NCI-H128 (cell line): Measurements from ENCODE around the gene GABPB2.
A peak's percentile ranks its signal among the peaks of the same experiment; 100 is the strongest.
"Not testable (repeated sequence)": the region's sequence is repeated elsewhere in the genome, so short reads cannot be mapped to it uniquely, and the experiment has no call there.

ENCODE experiments used
- DNase-seq: peaks from one replicate; lab custom pipeline; 2025; ENCODE audit not compliant: unreplicated experiment; lab: John Stamatoyannopoulos, UW

The GABPB2 gene

DNA sequence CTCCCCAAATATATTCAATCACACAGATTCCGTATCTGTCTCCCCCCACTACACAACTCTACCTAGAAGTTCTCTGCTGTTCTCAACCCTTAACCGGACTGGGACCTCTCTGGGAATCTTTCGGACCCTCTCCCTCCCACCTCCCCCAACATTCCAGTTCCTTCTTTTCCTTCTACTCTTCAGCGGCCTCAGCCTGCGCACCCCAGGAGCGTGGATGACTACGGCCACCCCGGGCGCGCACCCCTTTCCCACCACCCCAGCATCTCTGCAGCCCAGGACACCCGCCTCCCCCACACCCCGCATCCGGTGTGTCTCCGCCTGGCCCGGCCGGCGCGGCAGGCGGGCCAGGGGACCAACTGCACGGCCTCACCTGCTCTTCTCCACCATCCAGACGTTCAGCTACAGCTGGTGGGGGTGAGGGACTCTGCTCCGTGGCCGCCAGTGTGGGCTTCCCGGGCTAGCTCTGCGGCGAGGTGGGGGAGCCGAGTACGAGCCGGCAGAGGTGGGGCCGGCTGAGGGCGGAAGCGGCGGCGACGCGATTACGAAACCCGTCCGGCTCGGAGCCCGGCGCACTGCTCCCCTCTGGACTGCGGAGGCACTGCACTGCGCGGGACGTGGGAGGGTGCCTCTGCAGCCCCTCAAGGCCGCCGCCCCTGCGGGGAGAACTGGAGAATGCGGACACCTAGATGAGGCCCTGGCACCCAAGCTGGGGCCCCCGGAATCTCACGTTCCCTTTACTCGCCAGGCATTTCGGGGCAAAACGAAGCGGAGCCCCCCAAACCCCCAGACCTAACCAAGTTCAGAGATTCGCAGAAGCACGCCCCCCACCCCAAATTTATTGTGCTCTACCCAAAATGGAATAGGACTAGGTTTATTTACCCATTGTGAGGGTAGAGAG, 11.2 kb upstream of the GABPB2 start, which contains the start of gene CDC42SE1:
TSS of gene CDC42SE1 (minus strand) at position 514 of the 898 bp plus-strand sequence. CDS start 3,892 bp downstream, outside the sequence.
- DNase-seq, result peak; percentile 78

DNA sequence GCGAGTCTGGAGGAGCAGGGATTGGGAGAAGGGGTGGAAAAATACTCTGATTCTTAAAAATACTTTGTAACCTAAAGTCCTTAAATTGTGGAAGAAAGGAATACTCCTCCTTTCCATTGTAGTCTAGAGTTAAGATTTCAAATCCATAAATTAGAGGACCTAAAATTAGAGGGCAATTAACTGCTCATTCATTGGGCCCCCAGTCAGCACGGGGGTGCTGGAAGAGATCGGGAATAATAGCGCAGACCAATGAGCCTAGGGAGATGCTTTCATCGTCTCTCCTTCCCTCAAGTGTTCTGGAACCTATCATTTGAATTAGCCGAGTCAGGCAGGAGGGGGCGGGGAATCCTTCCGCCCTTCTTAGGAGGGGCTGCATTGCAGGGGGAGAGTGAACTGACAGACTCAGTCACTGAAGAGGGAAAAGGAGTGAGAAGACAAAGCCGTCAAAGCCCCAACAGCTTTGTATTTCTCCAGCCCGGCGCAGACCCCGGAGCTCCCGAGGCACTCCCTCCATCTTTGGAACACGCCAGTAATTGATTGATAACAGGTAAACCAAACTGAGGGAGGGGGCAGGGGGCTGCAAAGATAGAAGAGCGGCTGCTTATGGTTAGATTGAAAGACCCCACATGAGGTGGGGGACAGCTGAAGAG, 10.4 kb upstream of the GABPB2 start, which contains the start of gene MLLT11:
TSS of gene MLLT11 (plus strand) at position 391 of the 650 bp plus-strand sequence. CDS start 6,828 bp downstream, outside the sequence.
- peak; percentile 65 for DNase-seq

DNA sequence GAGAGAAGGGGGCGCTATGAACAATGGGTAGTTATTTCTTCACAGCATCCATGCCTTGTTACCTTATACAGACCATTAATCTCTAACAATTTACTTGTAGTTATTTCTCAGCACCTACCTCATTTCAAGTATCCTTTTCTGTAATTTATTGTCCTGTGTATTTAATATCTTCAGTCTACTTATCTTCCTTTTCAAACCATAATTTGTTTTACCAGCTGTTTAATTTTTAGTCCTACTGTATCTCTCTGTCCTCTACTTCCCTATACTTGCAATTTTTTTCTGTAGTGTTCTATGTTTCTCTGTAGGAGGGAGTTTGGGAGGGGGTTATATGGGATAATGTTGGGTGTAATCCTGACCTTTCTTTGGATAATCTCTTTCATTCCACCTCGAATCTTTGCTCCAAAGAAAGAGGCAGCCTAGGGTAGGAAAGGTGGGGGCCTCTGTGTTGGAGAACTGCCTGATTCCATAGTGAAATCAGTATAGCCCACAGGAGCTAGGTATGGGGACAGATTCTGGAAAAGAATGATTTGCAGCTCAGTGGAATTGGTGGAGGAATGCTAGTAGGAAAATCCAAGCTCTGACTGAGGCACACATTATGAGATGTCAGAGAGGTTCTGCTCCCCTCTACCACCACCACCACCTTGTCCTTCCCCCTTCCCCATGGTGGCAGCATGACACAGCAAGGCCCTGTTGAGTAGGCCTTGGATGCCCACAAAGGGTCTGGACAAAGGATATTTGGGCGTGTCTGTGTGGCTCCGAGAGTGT, 9.7 kb upstream of the GABPB2 start:
- DNase-seq, result no peak

DNA sequence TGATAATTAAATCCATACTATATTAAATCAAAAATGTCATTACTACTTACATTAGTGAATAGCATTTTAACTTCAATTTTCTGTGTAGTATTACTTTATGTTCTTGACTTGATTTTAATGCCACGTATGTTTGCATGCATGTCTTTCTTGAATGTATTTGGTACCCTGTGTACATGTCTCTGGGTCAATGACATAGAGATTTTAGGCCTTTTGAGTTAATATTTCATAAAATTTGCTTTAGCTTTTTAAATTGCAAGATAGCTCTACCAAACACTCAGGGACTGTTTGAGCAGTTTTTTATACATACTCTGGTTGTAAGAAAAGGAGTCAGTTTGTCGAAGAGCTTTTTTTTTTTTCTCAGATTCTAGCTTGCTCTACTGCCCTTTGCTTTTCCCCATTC, 8.9 kb upstream of the GABPB2 start:
- no peak for DNase-seq

DNA sequence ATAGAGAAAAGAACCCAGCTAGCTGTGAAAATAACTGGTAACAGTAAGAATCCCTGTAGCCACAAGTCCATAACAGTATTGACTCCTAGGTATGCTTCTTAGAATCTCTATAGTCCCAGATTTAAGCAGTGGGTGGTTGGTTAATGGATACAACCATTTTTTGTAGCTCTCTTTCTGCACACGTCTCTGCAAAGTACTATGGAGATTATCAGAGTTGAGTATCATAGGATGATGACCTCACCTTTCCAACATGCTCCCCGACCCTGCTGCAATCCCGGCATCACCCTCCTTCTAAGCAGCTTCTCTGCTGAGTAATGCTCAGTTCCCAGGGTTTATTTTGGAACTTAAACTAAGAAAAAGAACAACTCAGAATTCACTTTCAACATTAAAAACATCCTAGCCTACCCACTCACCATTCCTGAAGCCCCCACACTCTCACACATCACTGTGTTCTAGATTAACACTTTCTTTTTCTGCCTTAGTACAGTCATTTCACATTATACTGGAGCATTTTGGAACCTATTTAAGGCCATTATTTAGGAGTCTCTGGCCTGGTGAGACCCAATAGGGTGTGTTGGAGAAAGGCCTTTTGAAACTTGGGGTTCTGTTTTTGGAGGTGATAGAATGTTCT, 7.7 kb upstream of the GABPB2 start:
- DNase-seq, result no peak

DNA sequence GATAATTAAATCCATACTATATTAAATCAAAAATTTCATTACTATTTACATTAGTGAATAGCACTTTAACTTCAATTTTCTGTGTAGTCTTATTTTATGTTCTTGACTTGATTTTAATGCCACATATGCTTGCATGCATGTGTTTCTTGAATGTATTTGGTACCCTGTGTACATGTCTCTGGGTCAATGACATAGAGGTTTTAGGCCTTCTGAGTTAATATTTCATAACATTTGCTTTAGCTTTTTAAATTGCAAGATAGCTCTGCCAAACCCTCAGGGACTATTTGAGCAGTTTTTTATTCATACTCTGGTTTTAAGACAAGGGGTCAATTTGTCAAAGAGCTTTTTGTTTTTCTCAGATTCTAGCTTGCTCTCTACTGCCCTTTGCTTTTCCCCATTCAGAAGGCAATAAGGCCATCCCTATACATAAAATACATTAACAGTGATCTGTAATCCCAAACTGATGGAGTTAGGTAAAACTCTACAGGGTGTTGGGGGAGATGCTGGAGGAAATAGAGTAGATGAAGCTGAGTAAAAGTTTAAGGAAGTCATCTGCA, 5.4 kb upstream of the GABPB2 start:
- no peak for DNase-seq

DNA sequence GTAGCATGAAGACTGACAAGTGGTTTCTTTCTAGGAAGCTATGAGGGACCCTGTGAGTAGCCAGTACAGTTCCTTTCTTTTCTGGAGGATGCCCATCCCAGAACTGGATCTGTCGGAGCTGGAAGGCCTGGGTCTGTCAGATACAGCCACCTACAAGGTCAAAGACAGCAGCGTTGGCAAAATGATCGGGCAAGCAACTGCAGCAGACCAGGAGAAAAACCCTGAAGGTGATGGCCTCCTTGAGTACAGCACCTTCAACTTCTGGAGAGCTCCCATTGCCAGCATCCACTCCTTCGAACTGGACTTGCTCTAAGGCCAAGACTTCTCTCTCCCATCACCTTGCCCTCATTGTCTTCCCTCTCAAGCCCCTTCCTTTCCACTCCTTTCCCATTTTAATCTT, 3.4 kb upstream of the GABPB2 start:
- DNase-seq, result no peak

DNA sequence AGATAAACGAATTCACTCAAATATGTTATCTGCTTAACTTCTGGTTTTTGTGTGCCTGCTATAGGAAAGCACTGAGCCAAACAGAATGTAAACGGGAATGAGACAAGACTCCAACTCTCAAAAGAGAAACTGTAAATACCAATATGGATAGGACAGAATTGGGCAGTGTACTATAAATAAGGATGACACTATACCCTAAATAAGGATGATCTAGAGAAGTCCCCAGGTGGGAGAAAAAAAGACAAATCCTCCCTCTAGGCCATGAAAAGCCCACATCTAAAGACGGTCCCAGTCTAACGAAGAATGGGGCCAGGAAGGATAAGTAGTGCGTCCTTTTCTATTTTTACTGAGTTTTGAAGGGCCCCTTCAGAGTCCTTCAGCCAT, 1.5 kb upstream of the GABPB2 start:
- DNase-seq, result no peak

DNA sequence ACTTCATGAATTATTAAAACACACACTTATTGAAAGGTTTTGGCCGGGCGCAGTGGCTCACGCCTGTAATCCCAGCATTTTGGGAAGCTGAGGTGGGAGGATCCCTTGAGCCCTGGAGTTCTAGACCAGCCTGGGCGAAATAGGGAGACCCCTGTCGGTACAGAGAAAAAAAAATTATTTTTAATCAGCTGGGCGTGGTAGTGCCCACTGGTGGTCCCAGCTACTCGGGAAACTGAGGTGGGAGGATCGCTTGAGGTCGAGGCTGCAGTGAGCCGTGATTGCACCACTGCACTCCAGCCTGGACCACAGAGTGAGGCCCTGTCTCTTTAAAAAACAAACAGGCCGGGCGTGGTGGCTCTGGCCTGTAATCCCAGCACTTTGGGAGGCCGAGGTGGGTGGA, 1.7 kb downstream of the GABPB2 start:
- no peak for DNase-seq

DNA sequence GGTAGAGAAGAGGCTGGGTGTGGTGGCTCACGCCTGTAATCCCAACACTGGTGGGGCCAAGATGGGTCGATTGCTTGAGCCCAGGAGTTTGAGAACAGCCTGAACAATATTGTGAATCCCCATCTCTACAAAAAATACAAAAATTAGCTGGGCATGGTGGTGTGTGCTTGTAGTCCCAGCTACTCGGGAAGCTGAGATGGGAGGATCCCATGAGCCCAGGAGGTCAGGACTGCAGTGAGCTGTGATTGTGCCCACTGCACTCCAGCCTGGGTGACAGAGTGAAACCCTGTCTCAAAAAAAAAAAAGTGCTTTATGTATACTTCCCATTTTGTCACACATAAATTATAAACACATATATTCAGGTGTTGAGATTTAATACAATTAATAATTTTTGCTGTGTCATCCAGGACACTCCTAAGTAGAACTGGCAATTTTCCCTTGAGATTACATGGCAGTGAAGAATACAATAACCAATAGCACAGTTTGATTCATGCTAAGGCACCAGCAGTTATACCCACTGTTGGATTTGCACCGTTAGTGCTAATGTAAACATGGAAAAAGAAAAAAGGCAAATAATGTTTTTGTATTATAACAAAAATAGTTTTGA, 15.5 kb downstream of the GABPB2 start:
- no peak for DNase-seq

DNA sequence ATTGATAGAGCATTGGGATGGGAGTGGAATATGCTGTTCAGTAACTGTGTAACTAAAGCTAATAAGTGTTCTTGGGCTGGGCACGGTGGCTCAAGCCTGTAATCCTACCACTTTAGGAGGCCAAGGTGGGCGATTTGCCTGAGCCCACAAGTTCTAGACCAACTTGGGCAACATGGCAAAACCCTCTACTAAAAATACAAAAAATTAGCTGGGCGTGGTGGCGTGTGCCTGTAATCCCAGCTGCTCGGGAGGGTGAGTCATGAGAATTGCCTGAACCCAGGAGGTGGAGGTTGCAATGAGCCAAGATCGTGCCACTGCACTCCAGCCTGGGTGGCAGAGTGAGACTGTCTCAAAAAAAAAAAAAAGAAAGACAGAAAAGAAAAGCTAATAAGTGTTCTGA, 26.9 kb downstream of the GABPB2 start:
- not testable (repeated sequence) for DNase-seq

DNA sequence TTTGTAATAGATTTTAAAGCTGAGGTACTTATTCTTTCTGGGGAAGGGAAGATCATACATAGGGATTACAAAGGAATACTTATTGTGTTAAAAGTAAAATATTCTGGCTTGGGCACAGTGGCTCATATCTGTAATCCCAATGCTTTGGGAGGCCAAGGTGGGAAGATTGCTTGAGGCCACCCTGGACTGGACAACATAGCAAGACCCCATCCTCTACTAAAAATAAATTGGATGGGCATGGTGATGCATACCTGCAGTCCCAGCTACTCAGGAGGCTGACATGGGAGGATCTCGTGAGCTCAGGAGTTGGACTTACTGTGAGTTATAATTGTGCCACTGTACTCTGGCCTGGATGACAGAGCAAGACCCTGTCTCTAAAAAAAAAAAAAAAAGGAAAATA, 27.6 kb downstream of the GABPB2 start:
- no peak for DNase-seq

DNA sequence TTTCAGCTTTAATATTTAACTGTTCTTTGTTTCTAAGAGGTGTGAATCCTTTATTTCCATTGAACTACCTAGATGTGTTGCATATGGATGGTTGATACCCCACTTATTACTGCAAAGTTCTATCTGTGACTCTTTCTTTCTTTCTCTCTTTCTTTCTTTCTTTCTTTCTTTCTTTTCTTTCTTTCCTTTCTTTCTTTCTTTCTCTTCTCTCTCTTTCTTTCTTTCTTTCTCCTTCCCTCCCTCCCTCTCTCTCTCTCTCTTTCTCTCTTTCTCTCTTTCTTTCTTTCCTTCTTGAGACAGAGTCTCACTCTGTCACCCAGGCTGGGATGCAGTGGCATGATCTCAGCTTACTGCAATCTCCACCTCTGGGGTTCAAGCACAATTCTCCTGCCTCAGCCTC, 34.1 kb downstream of the GABPB2 start:
- DNase-seq, result no peak

DNA sequence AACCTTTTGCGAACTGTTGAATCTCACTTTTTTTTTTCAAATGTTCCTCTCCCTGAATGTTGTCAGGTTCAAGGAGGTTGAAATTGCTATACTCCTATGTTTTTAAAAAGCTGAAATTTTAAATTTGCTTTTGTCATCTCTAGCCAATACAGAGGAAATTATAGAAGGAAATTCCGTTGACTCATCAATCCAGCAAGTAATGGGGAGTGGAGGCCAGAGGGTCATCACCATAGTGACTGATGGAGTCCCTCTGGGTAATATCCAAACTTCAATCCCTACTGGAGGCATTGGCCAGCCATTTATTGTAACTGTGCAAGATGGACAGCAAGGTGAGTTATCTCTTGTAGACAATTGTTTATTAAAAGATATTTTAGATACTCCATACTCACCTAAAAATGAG, 36.3 kb downstream of the GABPB2 start:
- no peak for DNase-seq

DNA sequence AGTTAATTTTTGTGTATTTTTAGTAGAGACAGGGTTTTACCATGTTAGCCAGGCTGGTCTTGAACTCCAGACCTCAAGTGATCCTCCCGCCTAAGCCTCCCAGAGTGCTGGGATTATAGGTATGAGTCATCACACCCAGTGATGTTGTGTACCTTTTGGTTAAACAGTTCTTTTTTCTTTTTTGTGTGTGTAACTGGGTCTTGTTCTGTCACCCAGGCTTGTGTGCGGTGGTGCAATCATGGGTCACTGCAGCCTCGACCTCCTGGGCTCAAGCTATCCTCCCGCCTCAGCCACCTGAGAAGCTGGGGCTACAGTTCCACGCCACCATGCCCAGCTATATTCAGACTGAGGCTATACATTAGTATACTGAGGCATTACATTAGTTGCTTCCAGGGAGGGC, 37.8 kb downstream of the GABPB2 start:
- DNase-seq, result no peak

DNA sequence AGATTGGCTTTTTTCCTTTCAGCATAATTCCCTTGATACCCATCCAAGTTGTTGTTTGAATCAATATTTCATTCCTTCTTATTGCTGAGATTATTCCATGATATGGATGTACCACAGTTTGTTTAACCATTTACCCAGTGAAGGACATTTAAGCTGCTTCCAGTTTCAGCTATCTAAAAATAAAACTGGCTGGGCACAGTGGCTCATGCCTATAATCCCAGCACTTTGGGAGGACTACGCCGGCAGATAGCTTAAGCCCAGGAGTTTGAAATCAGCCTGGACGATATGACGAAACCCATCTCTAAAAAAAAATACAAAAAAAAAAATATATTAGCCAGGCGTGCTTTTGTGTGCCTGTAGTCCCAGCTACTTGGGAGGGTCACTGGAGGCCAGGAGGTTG, 43.3 kb downstream of the GABPB2 start:
- DNase-seq, result no peak

DNA sequence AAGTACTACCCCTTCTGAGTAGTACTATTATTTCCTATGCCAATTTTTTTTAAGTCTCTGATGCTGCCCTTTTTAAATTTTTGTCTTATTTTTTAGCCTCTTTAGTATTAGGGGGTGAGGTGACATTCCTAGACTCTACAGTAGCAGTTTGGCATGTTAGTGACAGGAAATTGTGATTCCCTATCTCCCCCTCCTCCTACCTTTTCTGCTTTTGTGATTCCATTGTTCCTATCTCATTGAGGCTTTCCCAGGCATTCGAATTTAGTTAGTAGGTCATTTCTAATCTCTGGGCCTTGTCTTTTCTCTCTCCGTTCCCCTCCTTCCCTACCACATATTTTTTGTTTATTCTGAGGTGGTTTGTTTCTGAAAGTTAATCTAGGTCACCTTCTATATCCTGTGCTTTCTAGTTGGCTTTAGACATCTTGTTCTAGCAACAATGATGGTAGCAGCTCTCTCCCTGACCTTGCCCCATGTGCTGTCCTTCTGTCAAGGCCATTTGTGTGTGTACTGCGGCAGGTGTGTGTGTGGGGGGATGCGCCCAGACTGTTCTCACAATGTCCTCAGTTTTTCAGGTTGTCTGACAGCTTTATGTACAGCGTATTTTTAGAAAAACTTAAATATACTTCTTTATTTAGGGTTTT, 54.3 kb downstream of the GABPB2 start:
- no peak for DNase-seq

DNA sequence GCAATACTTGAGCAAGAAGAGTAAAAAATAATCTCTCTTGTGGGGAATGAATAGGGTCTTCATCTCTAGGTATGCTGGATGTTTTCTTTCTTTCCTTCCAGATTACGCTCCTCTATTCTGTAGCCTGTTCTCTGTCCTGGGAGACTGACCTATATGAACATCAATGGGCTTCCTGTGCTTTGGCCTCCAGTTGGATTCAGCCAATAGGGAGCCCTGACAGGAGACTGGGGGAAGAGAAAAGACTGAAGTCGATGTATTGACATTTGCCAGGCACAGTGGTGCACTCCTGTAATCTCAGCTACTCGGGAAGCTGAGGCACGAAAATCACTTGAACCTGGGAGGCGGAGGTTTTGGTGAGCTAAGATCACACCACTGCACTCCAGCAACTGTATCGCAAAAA, 58.2 kb downstream of the GABPB2 start:
- no peak for DNase-seq

DNA sequence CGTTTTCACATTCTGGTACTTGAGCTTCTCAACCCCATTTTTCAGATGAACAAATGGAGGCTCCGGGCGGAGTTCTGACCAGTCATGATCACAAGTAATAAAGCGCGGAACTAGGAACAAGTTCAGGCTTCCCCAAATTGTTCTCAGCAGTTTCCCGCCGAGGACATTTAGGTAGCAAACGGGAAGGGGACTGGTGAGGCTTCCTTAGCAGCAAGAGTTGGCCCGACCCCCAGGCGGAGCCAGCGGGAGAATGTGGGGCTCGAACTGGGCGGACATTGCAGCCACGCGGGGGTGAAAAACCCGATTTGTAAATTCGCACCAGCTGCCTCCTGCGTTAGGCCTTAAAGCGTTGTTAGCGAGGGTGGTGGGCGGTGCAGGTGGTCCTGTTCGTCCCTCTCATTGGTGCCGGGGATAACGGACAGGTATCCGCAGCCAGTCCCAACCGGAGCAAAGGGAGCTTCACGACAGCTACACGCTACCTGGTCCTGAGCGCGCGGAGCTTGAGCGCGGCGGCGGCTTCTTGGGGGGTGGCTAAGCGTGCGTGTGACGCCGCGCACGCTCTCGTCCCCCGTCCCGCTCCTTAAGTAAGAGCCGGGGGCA, 60.5 kb downstream of the GABPB2 start:
- DNase-seq, result peak; percentile 26
